Suprapubic skin (tissue), 3 donors: ENCODE measurements around the gene DGKH.

ENCODE experiments used
- CTCF ChIP-seq, 2 donors: fragments of 200-600 bp in 1 of 2; fragments of 450-650 bp in 1 of 2; sonication (generic) in 1 of 2; IDR thresholded peaks; one replicate each; pipeline ENCODE4 v1.5.1; 2016 to 2019; ENCODE audit warnings: antibody characterized with exemption in 2 of 2, mild to moderate bottlenecking in 1 of 2, moderate library complexity in 1 of 2
- POLR2A ChIP-seq, 2 donors: fragments of 450-650 bp; IDR thresholded peaks; one replicate each; pipeline ENCODE4 v1.6.1; 2017; ENCODE audit warnings: antibody characterized with exemption in 2 of 2, mild to moderate bottlenecking in 2 of 2, moderate library complexity in 2 of 2

GRCh38 chr13:42136518-42136917, 88.1 kb downstream of the DGKH start:
- TF ChIP-seq CTCF (IDR thresholded peaks at IDR 0.05): no peak
- no peak for TF ChIP-seq POLR2A (IDR thresholded peaks at IDR 0.05)
